SK-N-MC (cell line): ENCODE results near the gene BIRC7.

Source experiments
- DNase-seq: peaks from one replicate; pipeline ENCODE4 v3.0.0-alpha.2; 2011; ENCODE audit warnings: low read depth, low spot score
- H3K27ac ChIP-seq: fragments of 200-600 bp; sonication (generic); 2 replicates; pipeline ENCODE4 v1.5.1; 2016; ENCODE audit warnings: mixed run types
- H3K36me3 ChIP-seq: fragments of 200-600 bp; sonication (generic); 2 replicates; pipeline ENCODE4 v1.6.1; 2017; ENCODE audit warnings: antibody characterized with exemption, low read length, mixed read lengths; ENCODE audit not compliant: insufficient read depth
- H3K4me3 ChIP-seq: fragments of 200-600 bp; sonication (generic); 2 replicates; pipeline ENCODE4 v1.5.1; 2016
- H3K9ac ChIP-seq: fragments of 200-600 bp; sonication (generic); 2 replicates; pipeline ENCODE4 v1.8.0; 2017; ENCODE audit warnings: mixed run types, mixed read lengths; ENCODE audit not compliant: insufficient read length
- H3K9me3 ChIP-seq: fragments of 200-600 bp; sonication (generic); 2 replicates; pipeline ENCODE4 v1.6.1; 2017; ENCODE audit warnings: low read depth, mild to moderate bottlenecking, antibody characterized with exemption, low read length, moderate library complexity, mixed read lengths
- EZH2 ChIP-seq: fragments of 200-600 bp; sonication (generic); IDR thresholded peaks from one replicate; pipeline ENCODE4 v1.6.1; 2017; ENCODE audit warnings: antibody characterized with exemption
- FOXP2 ChIP-seq: optimal IDR thresholded peaks from 2 replicates; pipeline ENCODE3; 2011; ENCODE audit warnings: mild to moderate bottlenecking, moderate library complexity; ENCODE audit not compliant: insufficient read depth; ENCODE audit errors: extremely low read length, control extremely low read depth
- POLR2AphosphoS5 ChIP-seq: IDR thresholded peaks from 2 replicates; pipeline ENCODE4 v1.6.1; 2012; ENCODE audit warnings: mild to moderate bottlenecking, low read depth, low read length, borderline replicate concordance

BIRC7 gene

DNA sequence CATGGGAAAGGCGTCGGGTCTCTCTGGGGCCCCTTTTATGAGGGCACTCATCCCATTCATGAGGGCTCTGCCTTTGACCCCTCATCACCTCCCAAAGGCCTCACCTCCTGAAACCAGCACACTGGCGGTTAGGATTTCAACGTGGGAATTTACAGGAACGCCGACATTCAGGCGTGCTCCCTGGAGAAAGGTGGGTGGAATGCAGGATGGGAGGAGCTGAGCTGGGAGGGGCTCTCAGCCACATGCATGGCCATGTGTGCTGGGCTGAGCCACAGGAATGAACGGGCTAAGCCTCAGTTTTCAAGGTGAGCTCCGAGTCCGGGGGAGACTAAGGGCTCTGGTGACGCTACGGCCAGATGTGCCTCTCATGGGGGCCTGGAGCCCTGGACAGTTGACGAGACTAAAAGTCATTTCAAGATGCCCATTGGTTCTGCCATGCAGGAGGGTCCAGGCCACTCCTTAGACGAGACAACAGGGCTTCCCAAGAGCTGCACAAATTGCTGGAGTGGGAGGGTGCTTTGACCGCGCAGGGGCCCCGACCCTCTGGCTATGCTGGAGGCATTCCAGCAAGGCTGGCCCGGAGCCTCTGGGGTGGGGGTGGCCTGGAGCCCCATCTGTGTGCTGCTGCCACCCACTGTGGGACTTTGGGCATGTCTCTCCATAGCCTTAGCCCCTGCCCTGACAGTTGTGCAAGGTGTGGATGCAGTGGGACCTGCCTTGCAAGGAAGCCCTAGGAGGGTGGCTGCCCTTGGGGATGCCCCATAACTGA, 33.1 kb downstream of the BIRC7 start:
- TF ChIP-seq POLR2AphosphoS5 (no peak), EZH2 (no peak), FOXP2 (no peak)
- H3K9ac ChIP-seq, result no peak overlapping the region
- no peak for DNase-seq
- H3K4me3 ChIP-seq, result no peak overlapping the region
- H3K27ac ChIP-seq, result no peak overlapping the region
- no peaks in the 10 kb centered on the region for H3K9me3 ChIP-seq
- H3K36me3 ChIP-seq, result no peaks in the 10 kb centered on the region

- Histone ChIP-seq H3K9ac (no peak overlapping the region), H3K27ac (no peak overlapping the region), H3K36me3 (no peaks in the 10 kb centered on the region), H3K9me3 (no peaks in the 10 kb centered on the region), H3K4me3 (no peak overlapping the region)
- no peak for DNase-seq
- TF ChIP-seq EZH2, result no peak
- TF ChIP-seq FOXP2, result no peak
- TF ChIP-seq POLR2AphosphoS5, result no peak
Measured at GRCh38 chr20:63269724-63270123, 34.0 kb downstream of the BIRC7 start.

GRCh38 chr20:63270606-63271325, 35.1 kb downstream of the BIRC7 start:
- Histone ChIP-seq H3K4me3 (no peak overlapping the region), H3K36me3 (no peaks in the 10 kb centered on the region), H3K9me3 (no peaks in the 10 kb centered on the region), H3K9ac (no peak overlapping the region), H3K27ac (no peak overlapping the region)
- no peak for DNase-seq
- TF ChIP-seq FOXP2 (no peak), EZH2 (no peak), POLR2AphosphoS5 (no peak)

- H3K27ac ChIP-seq, result no peak within 1 kb of the TSS
- H3K9me3 ChIP-seq, result no peaks in the 10 kb centered on the region
- DNase-seq, result no peak
- H3K9ac ChIP-seq, result peak within 1 kb of the TSS; percentile 93
- no peak for TF ChIP-seq EZH2
- peak; percentile 87 for TF ChIP-seq POLR2AphosphoS5
- peak; percentile 17 for TF ChIP-seq FOXP2
- H3K4me3 ChIP-seq, result peak within 1 kb of the TSS; percentile 92
- no peaks in the 10 kb centered on the region; the same call in 1 of the 2 replicates for H3K36me3 ChIP-seq
Measured at GRCh38 chr20:63272105-63273058, 36.7 kb downstream of the BIRC7 start, which contains the start of gene ARFGAP1. TSS of gene ARFGAP1 (plus strand) at chr20:63272813. CDS start at chr20:63275581, 2,768 bp downstream.

DNA sequence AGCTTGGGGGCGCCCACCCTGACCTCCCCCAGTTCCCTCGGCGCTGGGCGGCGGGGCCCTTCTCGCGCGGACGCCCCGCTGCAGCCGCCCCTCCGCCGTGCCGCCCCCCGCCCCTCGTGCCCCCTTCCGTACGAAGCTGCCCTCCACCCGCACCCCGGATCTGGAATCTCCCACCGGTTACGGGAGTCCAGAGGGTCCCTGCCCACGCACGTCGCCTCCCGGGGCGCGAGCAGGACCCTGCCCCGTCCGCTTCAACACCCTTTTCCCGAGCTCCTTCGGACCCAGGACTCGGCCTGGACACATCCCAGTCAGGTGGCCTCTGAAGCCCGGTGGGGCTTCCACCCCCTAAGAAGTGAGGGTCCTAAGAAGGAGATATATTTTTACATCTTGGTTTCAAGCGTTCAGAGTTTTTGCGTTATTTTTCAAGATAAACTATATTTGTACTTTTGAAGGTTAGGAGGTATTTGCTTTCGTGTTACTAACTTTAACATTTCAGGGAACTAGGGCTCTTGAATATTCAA, 37.4 kb downstream of the BIRC7 start:
- peak overlapping the region; percentile 92 for H3K4me3 ChIP-seq
- DNase-seq, result no peak
- no peak for TF ChIP-seq EZH2
- TF ChIP-seq POLR2AphosphoS5, result no peak
- no peaks in the 10 kb centered on the region for H3K9me3 ChIP-seq
- no peaks in the 10 kb centered on the region; the same call in 1 of the 2 replicates for H3K36me3 ChIP-seq
- H3K27ac ChIP-seq, result no peak overlapping the region
- H3K9ac ChIP-seq, result peak overlapping the region; percentile 93

- no peaks in the 10 kb centered on the region for H3K9me3 ChIP-seq
- peaks cover 4% of the 10 kb centered on the region; the same call in 1 of the 2 replicates for H3K36me3 ChIP-seq
- TF ChIP-seq POLR2AphosphoS5, result no peak
- TF ChIP-seq EZH2, result no peak
- no peak for TF ChIP-seq FOXP2
- peak overlapping the region; percentile 92 for H3K4me3 ChIP-seq
- no peak for DNase-seq
- H3K27ac ChIP-seq, result no peak overlapping the region
- peak overlapping the region; percentile 93 for H3K9ac ChIP-seq
Measured at GRCh38 chr20:63273635-63274380, 38.1 kb downstream of the BIRC7 start.

DNA sequence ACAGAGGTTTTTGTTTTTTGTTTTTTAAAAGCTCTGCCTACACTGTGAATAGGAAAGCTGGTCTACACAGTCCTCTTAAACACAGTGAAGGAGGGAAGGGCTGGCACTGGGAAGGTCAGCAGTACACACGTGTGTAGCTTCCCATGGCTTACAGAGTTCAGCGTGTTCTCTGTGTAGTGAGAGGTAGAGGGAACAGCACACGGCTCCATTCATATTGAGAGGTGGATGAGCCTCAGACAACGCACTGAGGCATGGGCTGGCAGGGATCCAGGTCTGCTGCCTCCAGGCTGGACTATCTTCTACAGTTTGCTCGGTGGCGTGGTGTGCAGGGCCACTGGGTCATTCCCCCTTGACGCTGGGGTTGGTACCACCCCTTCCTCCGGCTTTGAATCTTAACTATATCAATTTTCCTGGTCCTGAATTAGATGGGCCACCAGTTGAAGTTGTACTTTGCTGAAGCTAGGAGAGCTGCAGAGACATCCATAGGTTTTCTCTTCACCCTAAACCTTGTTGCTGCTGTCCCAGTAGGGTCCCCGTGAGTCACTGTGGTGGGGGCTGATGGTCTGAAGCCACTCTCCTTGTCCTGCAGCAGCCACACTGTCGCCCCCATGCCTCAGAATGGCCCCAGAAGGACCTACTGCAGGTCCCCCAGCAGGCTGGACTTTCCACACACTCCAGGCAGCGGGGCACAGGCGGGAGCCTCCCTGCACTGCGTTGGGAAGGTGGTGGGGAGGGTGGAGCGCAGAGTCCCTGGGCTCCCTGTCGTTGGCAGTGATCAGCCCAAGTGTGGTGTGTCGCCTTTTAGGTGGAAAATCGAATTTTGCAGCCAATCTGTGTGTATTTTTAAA, 38.9 kb downstream of the BIRC7 start:
- Histone ChIP-seq H3K9ac (no peak overlapping the region), H3K9me3 (no peaks in the 10 kb centered on the region), H3K4me3 (no peak overlapping the region), H3K27ac (no peak overlapping the region), H3K36me3 (peaks cover 5% of the 10 kb centered on the region; the same call in 1 of the 2 replicates)
- DNase-seq, result no peak
- TF ChIP-seq EZH2 (no peak), POLR2AphosphoS5 (no peak), FOXP2 (no peak)
